Mesothelial cell of epicardium (in vitro differentiated cells): ENCODE measurements around the gene ERCC3. TPM values are rescaled to one million over a fixed set of nuclear protein-coding genes. Genes with fewer than 3 reads are reported as not detected.
A peak's percentile ranks its signal among the peaks of the same experiment; 100 is the strongest.

Source experiments
- DNase-seq, 2 experiments: peaks; one replicate each; pipeline ENCODE4 v3.0.0; 2021; ENCODE audit warnings: low spot score in 2 of 2; ENCODE audit not compliant: unreplicated experiment in 2 of 2
- H3K27ac Mint-ChIP-seq: 2 replicates; pipeline ENCODE4 v1.8.0; 2021; ENCODE audit warnings: mixed read lengths
- H3K27me3 Mint-ChIP-seq: 2 replicates; pipeline ENCODE4 v1.8.0; 2021; ENCODE audit warnings: low read depth, mixed read lengths
- H3K36me3 Mint-ChIP-seq: 2 replicates; pipeline ENCODE4 v1.8.0; 2021; ENCODE audit warnings: mixed read lengths
- H3K4me1 Mint-ChIP-seq: 2 replicates; pipeline ENCODE4 v1.8.0; 2021; ENCODE audit warnings: mixed read lengths
- H3K4me3 Mint-ChIP-seq: 2 replicates; pipeline ENCODE4 v1.8.0; 2021; ENCODE audit warnings: mild to moderate bottlenecking, moderate library complexity, mixed read lengths
- H3K9me3 Mint-ChIP-seq: 2 replicates; pipeline ENCODE4 v1.8.0; 2021; ENCODE audit warnings: mixed read lengths
- total RNA-seq: library from RNA; stranded (reverse); gene quantifications from 3 replicates; pipeline ENCODE4 v1.2.1, GENCODE V29; 2021
- TF ChIP-seq, protein P1 (sequence below): fragments of 200-600 bp; sonication (generic); IDR thresholded peaks from one replicate; pipeline ENCODE4 v1.5.0; 2021; ENCODE audit warnings: antibody characterized with exemption; ENCODE audit not compliant: unreplicated experiment

ERCC3 gene
- total RNA-seq, 1 donor from 2014 or later: 62.6 TPM

DNA sequence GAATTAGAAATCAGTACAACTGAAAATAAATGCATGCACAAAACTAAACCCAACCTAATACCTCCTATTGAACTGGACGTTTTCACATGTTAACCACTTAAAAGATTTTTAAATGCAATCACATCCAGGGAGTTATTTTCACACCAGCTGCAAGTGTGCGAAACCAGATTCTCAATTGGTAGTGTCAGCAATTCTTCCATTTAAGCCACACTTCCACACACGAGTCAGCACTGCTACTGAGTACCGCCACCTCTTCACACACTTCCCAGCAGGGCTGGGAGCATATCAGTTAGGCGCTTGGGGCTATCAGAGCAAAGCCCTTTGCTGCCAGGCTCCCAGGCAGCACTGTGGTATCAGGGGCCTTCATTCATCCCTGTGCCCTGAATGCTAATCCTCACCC is 14.2 kb downstream of the ERCC3 start:
- H3K36me3 Mint-ChIP-seq: peaks cover 48% of the 10 kb centered on the region
- H3K4me1 Mint-ChIP-seq: no peaks in the 10 kb centered on the region
- TF ChIP-seq, protein P1, sequence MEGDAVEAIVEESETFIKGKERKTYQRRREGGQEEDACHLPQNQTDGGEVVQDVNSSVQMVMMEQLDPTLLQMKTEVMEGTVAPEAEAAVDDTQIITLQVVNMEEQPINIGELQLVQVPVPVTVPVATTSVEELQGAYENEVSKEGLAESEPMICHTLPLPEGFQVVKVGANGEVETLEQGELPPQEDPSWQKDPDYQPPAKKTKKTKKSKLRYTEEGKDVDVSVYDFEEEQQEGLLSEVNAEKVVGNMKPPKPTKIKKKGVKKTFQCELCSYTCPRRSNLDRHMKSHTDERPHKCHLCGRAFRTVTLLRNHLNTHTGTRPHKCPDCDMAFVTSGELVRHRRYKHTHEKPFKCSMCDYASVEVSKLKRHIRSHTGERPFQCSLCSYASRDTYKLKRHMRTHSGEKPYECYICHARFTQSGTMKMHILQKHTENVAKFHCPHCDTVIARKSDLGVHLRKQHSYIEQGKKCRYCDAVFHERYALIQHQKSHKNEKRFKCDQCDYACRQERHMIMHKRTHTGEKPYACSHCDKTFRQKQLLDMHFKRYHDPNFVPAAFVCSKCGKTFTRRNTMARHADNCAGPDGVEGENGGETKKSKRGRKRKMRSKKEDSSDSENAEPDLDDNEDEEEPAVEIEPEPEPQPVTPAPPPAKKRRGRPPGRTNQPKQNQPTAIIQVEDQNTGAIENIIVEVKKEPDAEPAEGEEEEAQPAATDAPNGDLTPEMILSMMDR: no peak
- no peak for DNase-seq
- H3K27me3 Mint-ChIP-seq: no peaks in the 10 kb centered on the region
- H3K9me3 Mint-ChIP-seq: peaks cover 15% of the 10 kb centered on the region
- no peak overlapping the region for H3K27ac Mint-ChIP-seq
- H3K4me3 Mint-ChIP-seq: no peak overlapping the region

DNA sequence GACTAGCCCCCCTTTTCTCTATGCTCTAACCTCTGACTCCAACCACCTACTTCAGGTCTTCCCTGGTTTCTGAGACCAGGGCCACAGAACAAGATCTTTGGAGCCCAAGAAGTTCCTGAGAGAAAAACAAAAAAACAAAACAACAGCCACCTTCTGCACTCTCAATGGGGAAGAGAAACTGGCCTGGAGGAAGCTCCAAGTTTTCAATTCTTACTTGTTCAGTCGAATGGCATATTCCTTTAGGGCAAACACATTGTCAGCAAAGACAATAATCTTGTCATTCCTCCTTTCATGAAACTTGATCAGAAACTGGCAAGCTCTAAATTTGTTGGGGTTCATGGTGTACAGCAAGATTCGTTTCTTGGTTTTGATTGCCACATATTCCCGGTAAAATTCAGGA is 15.0 kb downstream of the ERCC3 start:
- TF ChIP-seq, protein P1: no peak
- no peak for DNase-seq
- H3K9me3 Mint-ChIP-seq: peaks cover 8% of the 10 kb centered on the region
- no peaks in the 10 kb centered on the region for H3K27me3 Mint-ChIP-seq
- H3K4me3 Mint-ChIP-seq: no peak overlapping the region
- H3K4me1 Mint-ChIP-seq: no peaks in the 10 kb centered on the region
- H3K27ac Mint-ChIP-seq: no peak overlapping the region
- peaks cover 43% of the 10 kb centered on the region for H3K36me3 Mint-ChIP-seq

DNA sequence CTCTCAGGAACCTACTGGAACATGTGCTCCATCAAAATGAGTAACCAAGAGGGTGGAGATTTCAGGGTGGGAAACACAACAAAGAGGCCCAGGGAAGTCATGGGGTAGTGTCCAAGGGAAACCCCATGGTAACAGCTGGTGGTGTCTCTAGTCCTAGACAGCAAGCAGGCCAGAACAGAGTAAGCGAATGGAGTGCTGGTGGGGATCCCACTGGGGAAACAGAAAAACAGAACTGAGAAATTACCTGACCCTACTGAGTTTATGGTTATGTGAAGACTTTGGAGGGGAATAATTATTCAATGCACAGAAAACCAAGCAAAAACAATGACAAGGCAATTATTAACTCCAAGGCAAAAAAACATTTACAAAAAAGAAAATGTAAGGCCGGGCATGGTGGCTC is 16.9 kb downstream of the ERCC3 start:
- Mint-ChIP-seq H3K27ac (no peak overlapping the region), H3K27me3 (no peaks in the 10 kb centered on the region), H3K4me3 (no peak overlapping the region), H3K9me3 (no peaks in the 10 kb centered on the region), H3K4me1 (no peaks in the 10 kb centered on the region), H3K36me3 (peaks cover 38% of the 10 kb centered on the region)
- TF ChIP-seq, protein P1: no peak
- DNase-seq: no peak

DNA sequence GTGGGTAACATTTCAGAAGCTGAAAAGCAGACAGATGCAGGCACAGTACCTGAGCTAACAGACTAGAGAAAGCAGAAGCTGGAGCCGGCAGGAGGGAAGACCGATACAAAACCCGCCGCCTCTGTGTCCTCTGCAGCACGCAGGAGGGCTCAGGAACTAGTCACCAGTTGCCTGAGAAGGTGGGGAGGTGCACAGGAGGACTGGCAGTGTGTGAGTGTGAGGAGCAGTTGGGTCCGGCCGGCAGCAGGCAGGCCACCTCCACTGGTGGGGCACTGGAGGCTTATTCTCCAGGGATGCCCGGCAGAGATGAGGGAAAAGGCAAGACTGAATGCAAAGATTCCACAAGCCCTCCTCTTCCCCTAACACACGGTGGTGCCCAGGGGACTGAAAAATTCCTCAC is 18.2 kb downstream of the ERCC3 start:
- no peaks in the 10 kb centered on the region for H3K4me1 Mint-ChIP-seq
- DNase-seq: no peak
- no peak overlapping the region for H3K4me3 Mint-ChIP-seq
- H3K9me3 Mint-ChIP-seq: no peaks in the 10 kb centered on the region
- TF ChIP-seq, protein P1: no peak
- H3K36me3 Mint-ChIP-seq: peaks cover 46% of the 10 kb centered on the region
- no peaks in the 10 kb centered on the region for H3K27me3 Mint-ChIP-seq
- no peak overlapping the region for H3K27ac Mint-ChIP-seq

DNA sequence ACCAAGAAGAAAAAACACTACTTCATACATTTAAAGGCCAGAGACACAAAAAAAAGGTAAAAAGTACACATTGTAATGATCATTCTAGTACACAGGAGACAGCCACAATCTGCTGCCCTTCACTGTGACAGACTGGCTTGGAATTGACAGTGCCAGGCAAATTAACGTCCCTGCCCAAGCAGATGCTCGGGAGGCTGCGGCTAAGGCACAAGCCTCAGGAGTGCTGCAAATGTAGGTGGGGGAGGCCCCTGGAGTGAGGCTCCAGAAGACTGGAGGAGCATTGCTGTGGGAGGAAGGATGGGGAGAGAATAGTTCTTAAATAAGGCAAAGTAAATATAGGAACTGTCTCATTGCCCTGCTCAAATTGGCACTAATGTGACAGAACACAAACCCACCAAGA is 18.6 kb downstream of the ERCC3 start:
- H3K36me3 Mint-ChIP-seq: peaks cover 50% of the 10 kb centered on the region
- DNase-seq: no peak
- no peaks in the 10 kb centered on the region for H3K27me3 Mint-ChIP-seq
- H3K4me1 Mint-ChIP-seq: no peaks in the 10 kb centered on the region
- TF ChIP-seq, protein P1: no peak
- no peaks in the 10 kb centered on the region for H3K9me3 Mint-ChIP-seq
- no peak overlapping the region for H3K4me3 Mint-ChIP-seq
- H3K27ac Mint-ChIP-seq: no peak overlapping the region

DNA sequence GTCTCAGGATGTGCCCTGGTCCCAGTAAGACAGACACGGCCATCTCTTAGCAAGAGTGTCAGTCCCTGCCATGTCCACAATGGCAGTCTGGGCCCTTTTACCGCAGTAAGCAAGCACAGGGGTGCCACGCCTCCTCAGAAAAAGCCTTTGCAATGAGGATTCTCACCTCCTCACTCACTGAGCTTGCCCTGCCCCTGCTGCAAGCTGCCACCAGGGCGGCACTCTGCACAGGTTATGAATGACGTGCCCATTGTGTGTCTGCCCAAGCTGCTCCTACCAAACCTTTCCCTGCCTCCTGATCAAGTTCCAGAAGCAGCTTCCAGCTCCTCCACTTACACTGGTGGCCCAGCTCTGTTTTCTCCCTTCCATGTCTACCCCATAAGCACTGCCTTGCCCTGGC is 23.3 kb downstream of the ERCC3 start:
- H3K36me3 Mint-ChIP-seq: peaks cover 67% of the 10 kb centered on the region
- TF ChIP-seq, protein P1: peak; percentile 16
- H3K4me3 Mint-ChIP-seq: no peak overlapping the region
- H3K9me3 Mint-ChIP-seq: peaks cover 10% of the 10 kb centered on the region
- no peaks in the 10 kb centered on the region for H3K27me3 Mint-ChIP-seq
- DNase-seq: no peak
- H3K27ac Mint-ChIP-seq: no peak overlapping the region
- H3K4me1 Mint-ChIP-seq: no peaks in the 10 kb centered on the region
